Measurements from ENCODE around the gene FAM193B. TPM values are rescaled to one million over a fixed set of nuclear protein-coding genes. Genes with fewer than 3 reads are reported as not detected.

FAM193B gene
- total and polyA plus RNA-seq, 7 experiments from 2014 or later = 4.1 to 275 (median 157) TPM

DNA sequence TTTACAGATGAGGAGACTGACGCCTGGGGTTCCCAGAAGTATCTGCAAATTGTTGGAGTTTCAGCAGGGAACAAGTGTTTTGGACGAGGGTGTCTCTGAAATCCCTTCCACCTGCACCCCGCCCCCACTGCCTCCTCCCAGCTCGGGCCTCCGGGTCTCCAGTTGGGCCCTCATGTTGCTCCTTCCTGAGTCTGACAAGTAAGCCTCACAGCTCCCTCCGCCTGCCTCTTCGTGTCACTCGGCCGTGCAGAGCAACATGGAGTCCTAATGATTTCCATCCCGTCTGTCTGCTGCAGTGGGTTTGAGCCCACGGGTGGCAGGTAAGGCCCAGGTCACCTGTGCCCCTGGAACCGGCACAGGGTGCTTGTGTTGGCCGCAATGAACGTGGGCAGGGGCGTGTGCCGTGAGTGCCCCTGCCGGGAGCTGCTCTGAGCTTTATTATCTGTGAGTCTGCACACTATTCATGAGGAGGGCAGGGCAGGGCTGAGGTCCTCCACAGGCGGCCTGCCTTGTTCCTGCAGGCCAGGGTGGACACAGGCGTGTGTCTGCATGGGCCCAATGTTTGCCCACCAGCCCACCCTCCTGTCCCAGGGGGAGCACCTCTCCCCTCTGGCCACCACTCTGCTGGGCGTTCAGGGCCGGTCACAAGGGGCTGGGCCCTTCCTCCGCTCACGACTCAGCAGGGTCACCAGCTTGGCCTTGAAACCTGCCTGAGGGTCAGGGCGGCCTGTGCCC, 50.8 kb downstream of the FAM193B start:
- Mint-ChIP-seq H3K27me3 (peaks cover 0 to 17% (median 0%) of the 10 kb centered on the region in 5 donors), H3K36me3 (no peaks in the 10 kb centered on the region), H3K9me3 (peaks cover 0 to 3% (median 0%) of the 10 kb centered on the region in 11 donors), H3K4me3 (no peak overlapping the region), H3K4me1 (peaks cover 9 to 25% (median 16%) of the 10 kb centered on the region in 7 donors), H3K27ac (no peak overlapping the region)
- intact Hi-C loops (cut with micrococcal nuclease) = no loop called here
- ChIA-PET CTCF (interaction anchor here (0.6 to 7.1 kb wide), 6 partner anchors 34 to 194 kb away, joined by 3 to 77 read pairs (median 4); no protein-coding TSS in a partner anchor), POLR2A (no interaction called here)
- Histone ChIP-seq H3K4me1 (ENCODE audit: control insufficient read depth in 2 of 2, insufficient read depth in 2 of 2, low read length in 2 of 2) (peaks cover 0 to under 1% of the 10 kb centered on the region in 2 donors), H3K4me3 (ENCODE audit: low read length) (no peak overlapping the region), H3K27me3 (ENCODE audit: control insufficient read depth in 2 of 2, insufficient read depth in 2 of 2, low read length in 2 of 2) (no peaks in the 10 kb centered on the region), H3K36me3 (ENCODE audit: control insufficient read depth in 2 of 3, insufficient read depth in 3 of 3, low read length in 3 of 3) (no peaks in the 10 kb centered on the region), H3K27ac (ENCODE audit: low read depth, low read length) (no peak overlapping the region), H3K9me3 (ENCODE audit: control insufficient read depth in 2 of 3, low read length in 3 of 3) (no peaks in the 10 kb centered on the region)
- no peak for ATAC-seq
- no peak for DNase-seq

DNA sequence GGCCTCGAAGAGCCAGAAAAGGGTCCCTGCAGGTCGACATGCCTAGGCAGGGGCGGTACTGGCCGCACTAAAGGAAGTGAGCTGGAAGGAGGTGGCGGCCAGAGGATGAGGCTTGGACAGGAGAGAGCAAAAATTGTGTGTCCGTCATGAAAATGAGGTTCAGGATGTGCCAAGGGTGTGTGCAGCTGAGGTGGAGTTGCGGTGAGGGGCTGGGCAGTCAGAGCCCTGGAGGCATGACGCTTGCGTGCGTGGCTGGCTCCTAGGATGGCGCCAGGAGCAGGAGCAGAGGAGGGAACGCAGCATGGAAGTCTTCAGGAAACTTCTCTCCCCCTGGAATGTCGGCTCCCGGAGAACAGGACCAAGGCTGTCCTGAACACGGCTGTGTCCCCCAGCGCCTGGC, 51.5 kb downstream of the FAM193B start:
- Histone ChIP-seq H3K27me3 (ENCODE audit: control insufficient read depth in 2 of 2, insufficient read depth in 2 of 2, low read length in 2 of 2) (no peaks in the 10 kb centered on the region), H3K4me1 (ENCODE audit: control insufficient read depth in 2 of 2, insufficient read depth in 2 of 2, low read length in 2 of 2) (peaks cover 6 to 7% of the 10 kb centered on the region in 2 donors), H3K36me3 (ENCODE audit: control insufficient read depth in 2 of 3, insufficient read depth in 3 of 3, low read length in 3 of 3) (no peaks in the 10 kb centered on the region), H3K9me3 (ENCODE audit: control insufficient read depth in 2 of 3, low read length in 3 of 3) (no peaks in the 10 kb centered on the region), H3K4me3 (ENCODE audit: low read length) (no peak overlapping the region), H3K27ac (ENCODE audit: low read depth, low read length) (no peak overlapping the region)
- DNase-seq (no peak), ATAC-seq (no peak)
- no peak overlapping the region for H3K4me3 Mint-ChIP-seq
- peak overlapping the region in 1 of 9 donors; percentile 10 for H3K27ac Mint-ChIP-seq
- H3K36me3 Mint-ChIP-seq = no peaks in the 10 kb centered on the region
- intact Hi-C loops (cut with micrococcal nuclease) = no loop called here
- H3K4me1 Mint-ChIP-seq = peaks cover 14 to 29% (median 20%) of the 10 kb centered on the region in 7 donors
- ChIA-PET CTCF (interaction anchor here (0.6 to 7.1 kb wide), 9 partner anchors 8 to 193 kb away, joined by 3 to 77 read pairs (median 4); no protein-coding TSS in a partner anchor), POLR2A (no interaction called here)
- H3K9me3 Mint-ChIP-seq = peaks cover 0 to 3% (median 0%) of the 10 kb centered on the region in 11 donors
- H3K27me3 Mint-ChIP-seq = peaks cover 0 to 21% (median 0%) of the 10 kb centered on the region in 5 donors

DNA sequence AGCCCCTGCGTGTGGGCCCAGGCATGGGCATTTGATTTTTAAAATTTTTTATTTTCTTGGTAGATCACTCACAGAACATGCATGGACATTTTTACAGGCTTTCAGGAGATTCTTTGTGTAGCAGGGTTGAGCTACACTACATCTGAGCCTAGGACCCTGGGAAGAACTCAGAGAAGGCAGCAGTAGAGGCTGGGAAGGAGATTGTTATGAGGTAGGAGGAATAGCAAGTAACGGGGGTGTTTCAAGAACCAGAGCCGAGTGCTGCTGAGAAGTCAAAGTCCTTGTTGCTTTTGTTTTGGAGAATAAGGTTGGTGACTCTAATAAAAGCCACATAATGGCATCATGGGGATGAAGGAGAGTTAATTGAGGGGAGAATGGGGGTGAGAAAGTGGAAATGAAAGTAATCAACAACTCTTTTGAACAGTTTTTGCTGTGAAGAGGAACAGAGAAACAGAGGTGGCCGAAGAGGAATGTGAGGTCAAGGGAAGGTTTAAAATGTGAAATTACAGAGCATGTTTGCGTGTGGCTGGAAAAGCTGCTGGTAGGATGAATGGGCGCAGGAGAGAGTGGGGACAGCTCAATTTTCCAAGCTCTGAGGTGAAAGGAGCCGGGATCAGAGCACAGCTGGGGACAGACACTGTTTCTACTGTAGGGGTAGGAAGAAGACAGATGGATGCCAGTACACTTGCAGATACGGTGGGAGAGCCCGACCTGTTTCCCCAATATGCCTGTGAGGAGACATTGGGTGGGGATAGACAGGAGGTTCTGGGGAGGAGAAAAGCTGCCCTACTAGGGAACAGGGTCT, 52.3 kb downstream of the FAM193B start:
- Histone ChIP-seq H3K4me3 (ENCODE audit: low read length) (no peak overlapping the region), H3K27me3 (ENCODE audit: control insufficient read depth in 2 of 2, insufficient read depth in 2 of 2, low read length in 2 of 2) (no peaks in the 10 kb centered on the region), H3K27ac (ENCODE audit: low read depth, low read length) (no peak overlapping the region), H3K9me3 (ENCODE audit: control insufficient read depth in 2 of 3, low read length in 3 of 3) (no peaks in the 10 kb centered on the region), H3K4me1 (ENCODE audit: control insufficient read depth in 2 of 2, insufficient read depth in 2 of 2, low read length in 2 of 2) (peaks cover 7 to 10% of the 10 kb centered on the region in 2 donors), H3K36me3 (ENCODE audit: control insufficient read depth in 2 of 3, insufficient read depth in 3 of 3, low read length in 3 of 3) (no peaks in the 10 kb centered on the region)
- Mint-ChIP-seq H3K36me3 (no peaks in the 10 kb centered on the region), H3K4me3 (no peak overlapping the region), H3K27me3 (peaks cover 0 to 24% (median 0%) of the 10 kb centered on the region in 5 donors), H3K4me1 (peaks cover 18 to 25% (median 20%) of the 10 kb centered on the region in 7 donors), H3K27ac (no peak overlapping the region), H3K9me3 (peaks cover 0 to 3% (median 0%) of the 10 kb centered on the region in 11 donors)
- ChIA-PET CTCF (interaction anchor here (1.0 to 7.1 kb wide), 13 partner anchors 9 to 388 kb away, joined by 3 to 77 read pairs (median 5); partner anchors contain the start of gene DDX41), POLR2A (interaction anchor here (1.5 to 2.4 kb wide), 3 partner anchors 14 to 112 kb away, joined by 5 to 12 read pairs (median 6); no protein-coding TSS in a partner anchor)
- ATAC-seq = no peak
- intact Hi-C loops (cut with micrococcal nuclease) = loop anchor here (1.0 kb wide), 6 partner anchors 46 to 388 kb away; no protein-coding TSS in a partner anchor
- DNase-seq = no peak

- DNase-seq (peak; percentile 62 to 88 (median 76)), ATAC-seq (peak; percentile 48)
- Histone ChIP-seq H3K36me3 (ENCODE audit: control insufficient read depth in 2 of 3, insufficient read depth in 3 of 3, low read length in 3 of 3) (no peaks in the 10 kb centered on the region), H3K4me3 (ENCODE audit: low read length) (no peak overlapping the region), H3K27ac (ENCODE audit: low read depth, low read length) (no peak overlapping the region), H3K9me3 (ENCODE audit: control insufficient read depth in 2 of 3, low read length in 3 of 3) (no peaks in the 10 kb centered on the region), H3K4me1 (ENCODE audit: control insufficient read depth in 2 of 2, insufficient read depth in 2 of 2, low read length in 2 of 2) (peaks cover 7 to 10% of the 10 kb centered on the region in 2 donors), H3K27me3 (ENCODE audit: control insufficient read depth in 2 of 2, insufficient read depth in 2 of 2, low read length in 2 of 2) (no peaks in the 10 kb centered on the region)
- peak overlapping the region in 2 of 9 donors; percentile 39 to 70 for H3K27ac Mint-ChIP-seq
- H3K36me3 Mint-ChIP-seq = no peaks in the 10 kb centered on the region
- CTCF ChIA-PET = interaction anchor here (0.6 to 7.1 kb wide), 17 partner anchors 8 to 387 kb away, joined by 3 to 77 read pairs (median 4); partner anchors contain the start of gene DDX41
- POLR2A ChIA-PET = interaction anchor here (0.9 to 2.4 kb wide), 4 partner anchors 15 to 110 kb away, joined by 4 to 12 read pairs (median 6); no protein-coding TSS in a partner anchor
- H3K4me3 Mint-ChIP-seq = peak overlapping the region in 2 of 10 donors; percentile 34 to 46
- peaks cover 0 to 24% (median 0%) of the 10 kb centered on the region in 5 donors for H3K27me3 Mint-ChIP-seq
- H3K4me1 Mint-ChIP-seq = peaks cover 18 to 27% (median 24%) of the 10 kb centered on the region in 7 donors
- intact Hi-C loops (cut with micrococcal nuclease) = loop anchor here (1.0 kb wide), 6 partner anchors 45 to 387 kb away; no protein-coding TSS in a partner anchor
- H3K9me3 Mint-ChIP-seq = peaks cover 0 to 3% (median 0%) of the 10 kb centered on the region in 11 donors
Observed at GRCh38 chr5:177500685-177501522, 53.5 kb downstream of the FAM193B start.

- Mint-ChIP-seq H3K9me3 (peaks cover 0 to 3% (median 0%) of the 10 kb centered on the region in 11 donors), H3K27ac (peak overlapping the region in 2 of 9 donors; percentile 8 to 53), H3K4me1 (peaks cover 18 to 30% (median 24%) of the 10 kb centered on the region in 7 donors), H3K4me3 (peak overlapping the region in 4 of 10 donors; percentile 38 to 56 (median 46)), H3K27me3 (peaks cover 0 to 24% (median 0%) of the 10 kb centered on the region in 5 donors), H3K36me3 (no peaks in the 10 kb centered on the region)
- no peak overlapping the region for H3K27ac ChIP-seq (ENCODE audit: low read depth, low read length)
- H3K9me3 ChIP-seq (ENCODE audit: control insufficient read depth in 2 of 3, low read length in 3 of 3) = no peaks in the 10 kb centered on the region
- intact Hi-C loops (cut with micrococcal nuclease) = loop anchor here in 1 of 2 donors (5.0 kb wide), 2 partner anchors 368 to 388 kb away; partner anchors contain the start of gene NSD1
- H3K36me3 ChIP-seq (ENCODE audit: control insufficient read depth in 2 of 3, insufficient read depth in 3 of 3, low read length in 3 of 3) = no peaks in the 10 kb centered on the region
- ChIA-PET POLR2A (no interaction called here), CTCF (interaction anchor here (1.8 to 7.1 kb wide), 2 partner anchors 28 to 110 kb away, joined by 9 to 77 read pairs; no protein-coding TSS in a partner anchor)
- no peaks in the 10 kb centered on the region for H3K27me3 ChIP-seq (ENCODE audit: control insufficient read depth in 2 of 2, insufficient read depth in 2 of 2, low read length in 2 of 2)
- H3K4me1 ChIP-seq (ENCODE audit: control insufficient read depth in 2 of 2, insufficient read depth in 2 of 2, low read length in 2 of 2) = peaks cover 7 to 10% of the 10 kb centered on the region in 2 donors
- DNase-seq = no peak
- H3K4me3 ChIP-seq (ENCODE audit: low read length) = no peak overlapping the region
- ATAC-seq = no peak
Observed at GRCh38 chr5:177499842-177500241, 54.5 kb downstream of the FAM193B start.

All from naive thymus-derived CD4-positive, alpha-beta T cell (primary cell).